A172 (cell line): Measurements from ENCODE around the gene GIMD1. TPM values are rescaled to one million over a fixed set of nuclear protein-coding genes. Genes with fewer than 3 reads are reported as not detected.
A peak's percentile ranks its signal among the peaks of the same experiment; 100 is the strongest.

Experiments used
- DNase-seq: peaks from one replicate; pipeline ENCODE4 v3.0.0-alpha.2; 2015; ENCODE audit warnings: low spot score
- total RNA-seq: library from RNA; depleted of rRNA; stranded (reverse); fragments of >200 nt; shearing (Covaris generic); gene quantifications from 2 replicates; pipeline ENCODE4 v1.2.3, GENCODE V29; 2014; rRNA removed

Gene GIMD1
- total RNA-seq, 1 experiment from 2014 or later: not detected

GRCh38 chr4:106315476-106315967, 53.1 kb downstream of the GIMD1 start:
- DNase-seq: peak; percentile 35

- no peak for DNase-seq
Measured at GRCh38 chr4:106314960-106315359, 53.6 kb downstream of the GIMD1 start.

- DNase-seq: no peak
Measured at GRCh38 chr4:106312997-106313522, 55.5 kb downstream of the GIMD1 start.

GRCh38 chr4:106312377-106312776, 56.2 kb downstream of the GIMD1 start:
- DNase-seq: no peak

Other genes starting within 250 kb of the GIMD1 start
- 17.9 and 18.1 TPM in 2 replicates for gene TBCK, start 52.6 kb downstream of the GIMD1 start, total RNA-seq
- 55.6 and 56.5 TPM in 2 replicates for gene AIMP1, start 52.2 kb downstream of the GIMD1 start, total RNA-seq